ENCODE measurements around the gene TMEM242.

TMEM242 gene

GRCh38 chr6:157287247-157287850, 36.0 kb downstream of the TMEM242 start:
- DNase-seq, result no peak

- no peak for DNase-seq
Measured at GRCh38 chr6:157285422-157285779, 37.9 kb downstream of the TMEM242 start.

GRCh38 chr6:157284738-157285421, 38.4 kb downstream of the TMEM242 start:
- DNase-seq, result no peak

GRCh38 chr6:157283900-157284737, 39.2 kb downstream of the TMEM242 start:
- DNase-seq, result no peak

GRCh38 chr6:157283330-157283898, 39.9 kb downstream of the TMEM242 start:
- DNase-seq, result no peak

GRCh38 chr6:157282284-157282683, 41.0 kb downstream of the TMEM242 start:
- DNase-seq, result no peak

GRCh38 chr6:157281570-157281969, 41.7 kb downstream of the TMEM242 start:
- no peak for DNase-seq

- DNase-seq, result no peak
Measured at GRCh38 chr6:157280947-157281346, 42.4 kb downstream of the TMEM242 start.

- DNase-seq, result no peak
Measured at GRCh38 chr6:157280157-157280556, 43.2 kb downstream of the TMEM242 start.

- no peak for DNase-seq
Measured at GRCh38 chr6:157278171-157278570, 45.1 kb downstream of the TMEM242 start.

- DNase-seq, result no peak
Measured at GRCh38 chr6:157276731-157277130, 46.6 kb downstream of the TMEM242 start.

- no peak for DNase-seq
Measured at GRCh38 chr6:157276134-157276532, 47.2 kb downstream of the TMEM242 start.

GRCh38 chr6:157274471-157275226, 48.7 kb downstream of the TMEM242 start:
- peak; percentile 90 for DNase-seq

- peak; percentile 46 for DNase-seq
Measured at GRCh38 chr6:157273756-157274470, 49.4 kb downstream of the TMEM242 start.

GRCh38 chr6:157272866-157273755, 50.2 kb downstream of the TMEM242 start:
- DNase-seq, result no peak

GRCh38 chr6:157272372-157272771, 50.9 kb downstream of the TMEM242 start:
- DNase-seq, result no peak

GRCh38 chr6:157271911-157272310, 51.4 kb downstream of the TMEM242 start:
- DNase-seq, result no peak

GRCh38 chr6:157271441-157271840, 51.9 kb downstream of the TMEM242 start:
- DNase-seq, result no peak

GRCh38 chr6:157270916-157271315, 52.4 kb downstream of the TMEM242 start:
- DNase-seq, result no peak

GRCh38 chr6:157270308-157270707, 53.0 kb downstream of the TMEM242 start:
- DNase-seq, result no peak

- DNase-seq, result peak; percentile 41
Measured at GRCh38 chr6:157269261-157269794, 54.0 kb downstream of the TMEM242 start.
